ENCODE measurements around the gene COQ7. TPM values are rescaled to one million over a fixed set of nuclear protein-coding genes. Genes with fewer than 3 reads are reported as not detected.

COQ7 gene
- polyA plus RNA-seq, 1 experiment = 10.7 TPM

- CTCF ChIA-PET = interaction anchor here (0.9 to 1.6 kb wide), 7 partner anchors 9 to 282 kb away, joined by 3 to 6 read pairs (median 3); no protein-coding TSS in a partner anchor
- H3K4me3 ChIP-seq (ENCODE audit: low read depth, low read length) = no peak overlapping the region
- no peaks in the 10 kb centered on the region for H3K36me3 ChIP-seq (ENCODE audit: control insufficient read depth, insufficient read depth, low read length)
- H3K27me3 ChIP-seq (ENCODE audit: control insufficient read depth, insufficient read depth, low read length) = no peaks in the 10 kb centered on the region
- POLR2A ChIA-PET = no interaction called here
- DNase-seq (ENCODE audit: low read depth) = no peak
- TF ChIP-seq CTCF (IDR thresholded peaks at IDR 0.05; ENCODE audit: insufficient read depth, low read depth, low read length) = no peak
Measured at GRCh38 chr16:19093631-19094541, 26.5 kb downstream of the COQ7 start.

GRCh38 chr16:19094542-19095365 lies 27.3 kb downstream of the COQ7 start:
- no peak for DNase-seq (ENCODE audit: low read depth)
- TF ChIP-seq CTCF (IDR thresholded peaks at IDR 0.05; ENCODE audit: insufficient read depth, low read depth, low read length) = no peak
- POLR2A ChIA-PET = interaction anchor here (0.8 kb wide), 1 partner anchor 24 kb away, joined by 24 read pairs; no protein-coding TSS in a partner anchor
- no peaks in the 10 kb centered on the region for H3K36me3 ChIP-seq (ENCODE audit: control insufficient read depth, insufficient read depth, low read length)
- no peaks in the 10 kb centered on the region for H3K27me3 ChIP-seq (ENCODE audit: control insufficient read depth, insufficient read depth, low read length)
- no peak overlapping the region for H3K4me3 ChIP-seq (ENCODE audit: low read depth, low read length)
- CTCF ChIA-PET = interaction anchor here (0.9 to 1.6 kb wide), 8 partner anchors 8 to 85 kb away, joined by 3 to 6 read pairs (median 4); no protein-coding TSS in a partner anchor

- ChIA-PET POLR2A (interaction anchor here (0.8 kb wide), 1 partner anchor 23 kb away, joined by 24 read pairs; no protein-coding TSS in a partner anchor), CTCF (interaction anchor here (0.9 to 1.6 kb wide), 6 partner anchors 9 to 84 kb away, joined by 3 to 5 read pairs (median 4); no protein-coding TSS in a partner anchor)
- Histone ChIP-seq H3K27me3 (ENCODE audit: control insufficient read depth, insufficient read depth, low read length) (no peaks in the 10 kb centered on the region), H3K36me3 (ENCODE audit: control insufficient read depth, insufficient read depth, low read length) (no peaks in the 10 kb centered on the region), H3K4me3 (ENCODE audit: low read depth, low read length) (no peak overlapping the region)
- no peak for DNase-seq (ENCODE audit: low read depth)
- no peak for TF ChIP-seq CTCF (IDR thresholded peaks at IDR 0.05; ENCODE audit: insufficient read depth, low read depth, low read length)
Measured at GRCh38 chr16:19095654-19096053, 28.2 kb downstream of the COQ7 start.

- TF ChIP-seq CTCF (IDR thresholded peaks at IDR 0.05; ENCODE audit: insufficient read depth, low read depth, low read length) = no peak
- Histone ChIP-seq H3K36me3 (ENCODE audit: control insufficient read depth, insufficient read depth, low read length) (no peaks in the 10 kb centered on the region), H3K4me3 (ENCODE audit: low read depth, low read length) (no peak overlapping the region), H3K27me3 (ENCODE audit: control insufficient read depth, insufficient read depth, low read length) (no peaks in the 10 kb centered on the region)
- POLR2A ChIA-PET = no interaction called here
- DNase-seq (ENCODE audit: low read depth) = no peak
- CTCF ChIA-PET = no interaction called here
Measured at GRCh38 chr16:19098173-19098572, 30.8 kb downstream of the COQ7 start.
